ENCODE data around the gene IGSF21. TPM values are rescaled to one million over a fixed set of nuclear protein-coding genes. Genes with fewer than 3 reads are reported as not detected.

IGSF21 gene
- total RNA-seq, result not detected
- polyA plus RNA-seq (2013, experiment 1 of 2), result not detected
- polyA plus RNA-seq (2013, experiment 2 of 2), result 0.07 TPM
- total RNA-seq, result 0 to 0.09 (median 0) reads per million in 172 experiments

DNA sequence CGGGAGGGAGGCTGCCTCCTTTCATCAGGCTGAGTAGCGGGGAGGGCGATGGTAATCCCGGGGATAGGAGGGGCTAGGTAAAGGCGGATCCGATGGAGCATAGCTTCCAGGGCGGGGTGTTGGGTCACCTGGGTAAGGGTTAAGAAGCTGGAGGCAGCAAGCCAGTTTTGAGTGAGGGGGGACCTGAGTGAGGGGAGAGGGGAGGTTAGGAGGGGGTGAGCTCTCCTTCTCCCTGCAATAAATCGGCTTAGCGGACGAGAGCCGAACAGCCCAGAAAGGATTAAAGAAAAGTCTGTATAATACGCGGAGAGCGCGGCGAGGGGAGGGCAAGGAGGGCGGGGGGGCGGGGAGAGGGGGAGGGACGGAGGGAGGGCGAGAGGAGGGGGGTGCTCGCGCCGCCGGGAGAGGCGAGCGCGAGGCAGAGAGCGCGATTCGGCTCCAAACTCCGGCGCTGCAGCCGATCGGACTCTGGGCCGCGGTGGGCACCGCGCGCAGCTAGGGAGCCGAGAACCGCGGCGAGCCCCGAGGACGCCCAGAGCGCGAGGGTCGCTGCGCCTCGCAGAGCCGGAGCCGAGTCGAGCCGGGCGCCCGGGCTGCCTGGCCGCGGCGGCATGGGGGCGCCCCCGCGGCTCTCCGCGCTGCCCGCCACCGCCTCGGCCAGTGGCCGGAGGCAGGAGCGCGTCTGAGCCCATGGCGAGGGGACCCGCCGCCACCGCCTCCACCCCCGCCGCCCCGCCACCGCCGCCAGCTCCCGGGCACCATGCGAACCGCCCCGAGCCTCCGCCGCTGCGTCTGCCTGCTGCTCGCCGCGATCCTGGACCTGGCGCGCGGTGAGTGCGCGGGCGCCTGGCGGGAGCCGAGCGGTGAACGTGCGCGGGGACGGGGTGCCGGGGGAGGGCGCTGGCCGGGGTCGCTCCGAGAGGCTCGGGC is at the start of gene IGSF21:
Gene IGSF21, plus strand, starts transcription at position 430 of the 930 bp plus-strand sequence. Its CDS starts 331 bp downstream, at position 761.
- Histone ChIP-seq H3K27me3 (ENCODE audit: control insufficient read depth in 1 of 2, insufficient read depth in 2 of 2, low read length in 2 of 2) (peaks cover 35 to 70% of the 10 kb centered on the region in 2 experiments), H3K9me3 (ENCODE audit: control insufficient read depth in 1 of 2, insufficient read depth in 1 of 2, low read length in 2 of 2) (peaks cover 0 to 9% of the 10 kb centered on the region in 2 experiments), H3K4me3 (ENCODE audit: low read length) (no peak within 1 kb of the TSS), H3K27ac (ENCODE audit: low read depth in 1 of 2, low read length in 2 of 2) (no peak within 1 kb of the TSS), H3K4me1 (ENCODE audit: insufficient read depth, low read length) (peaks cover 10% of the 10 kb centered on the region), H3K36me3 (ENCODE audit: insufficient read depth, low read length) (no peaks in the 10 kb centered on the region)
- Mint-ChIP-seq H3K4me3 (no peak within 1 kb of the TSS), H3K27me3 (peaks cover 83% of the 10 kb centered on the region), H3K9me3 (no peaks in the 10 kb centered on the region), H3K27ac (no peak within 1 kb of the TSS), H3K4me1 (ENCODE audit: low read depth) (no peaks in the 10 kb centered on the region), H3K36me3 (ENCODE audit: low read depth) (no peaks in the 10 kb centered on the region)
- ChIA-PET CTCF (no interaction called here), POLR2A (no interaction called here)
- no peak for DNase-seq
- intact Hi-C loops (cut with DNase I, micrococcal nuclease), result no loop called here
- ATAC-seq (ENCODE audit: poor library complexity), result no peak
- TF ChIP-seq, protein P1, sequence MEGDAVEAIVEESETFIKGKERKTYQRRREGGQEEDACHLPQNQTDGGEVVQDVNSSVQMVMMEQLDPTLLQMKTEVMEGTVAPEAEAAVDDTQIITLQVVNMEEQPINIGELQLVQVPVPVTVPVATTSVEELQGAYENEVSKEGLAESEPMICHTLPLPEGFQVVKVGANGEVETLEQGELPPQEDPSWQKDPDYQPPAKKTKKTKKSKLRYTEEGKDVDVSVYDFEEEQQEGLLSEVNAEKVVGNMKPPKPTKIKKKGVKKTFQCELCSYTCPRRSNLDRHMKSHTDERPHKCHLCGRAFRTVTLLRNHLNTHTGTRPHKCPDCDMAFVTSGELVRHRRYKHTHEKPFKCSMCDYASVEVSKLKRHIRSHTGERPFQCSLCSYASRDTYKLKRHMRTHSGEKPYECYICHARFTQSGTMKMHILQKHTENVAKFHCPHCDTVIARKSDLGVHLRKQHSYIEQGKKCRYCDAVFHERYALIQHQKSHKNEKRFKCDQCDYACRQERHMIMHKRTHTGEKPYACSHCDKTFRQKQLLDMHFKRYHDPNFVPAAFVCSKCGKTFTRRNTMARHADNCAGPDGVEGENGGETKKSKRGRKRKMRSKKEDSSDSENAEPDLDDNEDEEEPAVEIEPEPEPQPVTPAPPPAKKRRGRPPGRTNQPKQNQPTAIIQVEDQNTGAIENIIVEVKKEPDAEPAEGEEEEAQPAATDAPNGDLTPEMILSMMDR (IDR thresholded peaks at IDR 0.05), result no peak

DNA sequence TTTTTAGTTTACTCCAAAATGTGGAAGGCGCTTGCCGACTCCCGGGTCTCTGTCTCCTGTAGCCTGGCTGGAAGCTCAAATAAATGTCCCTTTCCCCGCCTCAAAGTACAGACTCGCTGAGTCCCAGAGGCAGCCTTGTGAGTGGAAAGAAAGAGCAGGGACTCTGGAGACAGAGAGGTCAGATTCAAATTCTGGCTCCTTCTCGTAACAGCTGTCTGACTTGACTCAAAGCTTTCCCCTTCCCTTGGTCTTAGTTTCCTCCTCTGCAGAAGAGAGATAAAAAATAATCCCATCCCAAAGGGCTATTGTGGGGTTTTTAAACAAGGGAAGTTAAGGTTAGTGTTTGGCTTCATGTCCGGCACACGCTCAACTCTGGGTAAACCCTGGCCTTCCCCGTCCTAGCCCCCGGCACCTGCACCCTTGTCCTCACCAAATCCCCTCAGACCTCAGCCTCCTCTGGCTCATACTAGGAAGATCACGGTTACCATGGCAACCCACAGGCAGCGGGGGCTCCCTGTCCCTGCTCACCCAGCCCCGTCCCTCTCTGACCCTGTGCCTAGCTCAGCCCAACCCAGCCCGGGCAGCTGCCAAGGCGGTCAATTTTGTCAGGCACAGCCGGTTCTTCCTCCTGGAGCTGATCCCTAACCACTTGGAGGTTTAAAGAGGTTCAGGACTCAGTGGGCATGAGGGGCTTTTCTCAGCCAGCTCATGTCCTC is 49.2 kb upstream of the IGSF21 start:
- ChIA-PET POLR2A (no interaction called here), CTCF (no interaction called here)
- no peaks in the 10 kb centered on the region for H3K4me1 ChIP-seq (ENCODE audit: insufficient read depth, low read length)
- Mint-ChIP-seq H3K27me3 (peaks cover 45% of the 10 kb centered on the region), H3K36me3 (ENCODE audit: low read depth) (no peaks in the 10 kb centered on the region), H3K27ac (no peak overlapping the region), H3K9me3 (peaks cover 3% of the 10 kb centered on the region), H3K4me3 (no peak overlapping the region), H3K4me1 (ENCODE audit: low read depth) (no peaks in the 10 kb centered on the region)
- DNase-seq (no peak), ATAC-seq (ENCODE audit: poor library complexity) (no peak)
- H3K36me3 ChIP-seq (ENCODE audit: insufficient read depth, low read length), result no peaks in the 10 kb centered on the region
- H3K27me3 ChIP-seq (ENCODE audit: control insufficient read depth in 1 of 2, insufficient read depth in 2 of 2, low read length in 2 of 2), result no peaks in the 10 kb centered on the region
- H3K27ac ChIP-seq (ENCODE audit: low read depth in 1 of 2, low read length in 2 of 2), result no peak overlapping the region
- TF ChIP-seq, protein P1 (IDR thresholded peaks at IDR 0.05), result no peak
- intact Hi-C loops (cut with DNase I, micrococcal nuclease), result no loop called here
- H3K9me3 ChIP-seq (ENCODE audit: control insufficient read depth in 1 of 2, insufficient read depth in 1 of 2, low read length in 2 of 2), result peaks cover 0 to 9% of the 10 kb centered on the region in 2 experiments
- no peak overlapping the region for H3K4me3 ChIP-seq (ENCODE audit: low read length)

DNA sequence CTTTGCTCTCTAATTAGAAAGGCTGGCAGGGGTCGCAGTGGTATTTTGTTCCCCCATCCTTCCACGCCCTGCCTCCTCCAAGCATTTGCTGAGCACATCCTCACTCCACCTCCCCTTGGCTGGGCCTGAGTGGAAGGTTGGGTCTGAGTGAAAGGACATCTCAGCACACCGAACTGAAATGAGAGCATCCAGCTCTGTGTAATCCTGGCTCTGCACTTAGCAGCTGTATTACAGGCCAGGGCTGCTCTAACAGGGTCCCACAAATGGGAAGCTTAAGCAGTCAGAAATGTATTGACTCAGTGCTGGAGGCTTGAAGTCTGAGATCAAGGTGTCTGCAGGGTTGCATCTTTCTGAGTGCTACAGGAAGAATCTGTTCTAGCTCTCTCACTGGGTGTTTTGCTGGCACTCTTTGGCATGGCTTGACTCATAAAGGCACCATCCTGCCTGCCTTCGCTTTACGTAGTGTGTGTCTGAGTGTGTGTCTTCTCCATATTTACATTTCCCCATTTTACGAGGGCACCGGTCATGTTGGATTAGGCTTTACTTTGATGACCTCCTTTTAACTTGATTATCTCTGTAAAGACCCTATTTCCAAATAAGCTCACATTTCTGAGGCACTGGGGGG is 48.5 kb upstream of the IGSF21 start:
- CTCF ChIA-PET, result no interaction called here
- Histone ChIP-seq H3K9me3 (ENCODE audit: control insufficient read depth in 1 of 2, insufficient read depth in 1 of 2, low read length in 2 of 2) (peaks cover 0 to 9% of the 10 kb centered on the region in 2 experiments), H3K27ac (ENCODE audit: low read depth in 1 of 2, low read length in 2 of 2) (no peak overlapping the region), H3K4me3 (ENCODE audit: low read length) (no peak overlapping the region), H3K27me3 (ENCODE audit: control insufficient read depth in 1 of 2, insufficient read depth in 2 of 2, low read length in 2 of 2) (no peaks in the 10 kb centered on the region), H3K36me3 (ENCODE audit: insufficient read depth, low read length) (no peaks in the 10 kb centered on the region), H3K4me1 (ENCODE audit: insufficient read depth, low read length) (no peaks in the 10 kb centered on the region)
- TF ChIP-seq, protein P1 (IDR thresholded peaks at IDR 0.05), result no peak
- peaks cover 3% of the 10 kb centered on the region for H3K9me3 Mint-ChIP-seq
- H3K4me3 Mint-ChIP-seq, result no peak overlapping the region
- H3K27ac Mint-ChIP-seq, result no peak overlapping the region
- peaks cover 2% of the 10 kb centered on the region for H3K4me1 Mint-ChIP-seq (ENCODE audit: low read depth)
- POLR2A ChIA-PET, result no interaction called here
- no peak for DNase-seq
- H3K27me3 Mint-ChIP-seq, result peaks cover 52% of the 10 kb centered on the region
- intact Hi-C loops (cut with DNase I, micrococcal nuclease), result no loop called here
- no peak for ATAC-seq (ENCODE audit: poor library complexity)
- H3K36me3 Mint-ChIP-seq (ENCODE audit: low read depth), result no peaks in the 10 kb centered on the region

Measured in CD4-positive, alpha-beta T cell (primary cell).